ENCODE results near the gene SPON2. TPM values are rescaled to one million over a fixed set of nuclear protein-coding genes. Genes with fewer than 3 reads are reported as not detected.
A peak's percentile ranks its signal among the peaks of the same experiment; 100 is the strongest.

Gene SPON2
- total and polyA plus RNA-seq, 2 of the 4 experiments (the other 2 are of a cell fraction) = 21.1 to 177 TPM

- intact Hi-C loops (cut with micrococcal nuclease) = no loop called here
- CTCF ChIA-PET = interaction anchor here (1.1 kb wide), 1 partner anchor 8 kb away, joined by 4 read pairs; no protein-coding TSS in a partner anchor
- WGBS, 2 experiments (ENCODE audit: extremely low coverage in 2 of 2, insufficient read length in 1 of 2) = no CpG with 5 or more reads among the region's 6 CpGs
- TF ChIP-seq POLR2A (IDR thresholded peaks at IDR 0.05; ENCODE audit: low read depth, low read length) (no peak), RCOR1 (IDR thresholded peaks at IDR 0.05; ENCODE audit: insufficient replicate concordance, low read length) (no peak), RAD21 (IDR thresholded peaks at IDR 0.05; ENCODE audit: low read length) (no peak), BHLHE40 (IDR thresholded peaks at IDR 0.05; ENCODE audit: low read depth, low read length) (no peak), FOS (IDR thresholded peaks at IDR 0.05; ENCODE audit: low read depth, low read length) (no peak), MXI1 (IDR thresholded peaks at IDR 0.05; ENCODE audit: borderline replicate concordance, low read depth, low read length) (no peak), CEBPB (IDR thresholded peaks at IDR 0.05; ENCODE audit: low read depth, low read length) (no peak), USF2 (IDR thresholded peaks at IDR 0.05; ENCODE audit: low read depth, low read length) (no peak), RFX5 (IDR thresholded peaks at IDR 0.05; ENCODE audit: low read depth, low read length) (no peak), CHD1 (IDR thresholded peaks at IDR 0.05; ENCODE audit: low read depth, low read length) (no peak), ELK1 (IDR thresholded peaks at IDR 0.05; ENCODE audit: borderline replicate concordance, low read depth, low read length) (no peak), SMC3 (IDR thresholded peaks at IDR 0.05; ENCODE audit: low read depth, low read length) (no peak), MAZ (IDR thresholded peaks at IDR 0.05; ENCODE audit: borderline replicate concordance, low read depth, low read length) (no peak)
- TF ChIP-seq, protein P1, sequence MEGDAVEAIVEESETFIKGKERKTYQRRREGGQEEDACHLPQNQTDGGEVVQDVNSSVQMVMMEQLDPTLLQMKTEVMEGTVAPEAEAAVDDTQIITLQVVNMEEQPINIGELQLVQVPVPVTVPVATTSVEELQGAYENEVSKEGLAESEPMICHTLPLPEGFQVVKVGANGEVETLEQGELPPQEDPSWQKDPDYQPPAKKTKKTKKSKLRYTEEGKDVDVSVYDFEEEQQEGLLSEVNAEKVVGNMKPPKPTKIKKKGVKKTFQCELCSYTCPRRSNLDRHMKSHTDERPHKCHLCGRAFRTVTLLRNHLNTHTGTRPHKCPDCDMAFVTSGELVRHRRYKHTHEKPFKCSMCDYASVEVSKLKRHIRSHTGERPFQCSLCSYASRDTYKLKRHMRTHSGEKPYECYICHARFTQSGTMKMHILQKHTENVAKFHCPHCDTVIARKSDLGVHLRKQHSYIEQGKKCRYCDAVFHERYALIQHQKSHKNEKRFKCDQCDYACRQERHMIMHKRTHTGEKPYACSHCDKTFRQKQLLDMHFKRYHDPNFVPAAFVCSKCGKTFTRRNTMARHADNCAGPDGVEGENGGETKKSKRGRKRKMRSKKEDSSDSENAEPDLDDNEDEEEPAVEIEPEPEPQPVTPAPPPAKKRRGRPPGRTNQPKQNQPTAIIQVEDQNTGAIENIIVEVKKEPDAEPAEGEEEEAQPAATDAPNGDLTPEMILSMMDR (conservative IDR thresholded peaks at IDR 0.05; ENCODE audit: low read depth, low read length) = no peak
Observed at GRCh38 chr4:1183985-1184773, 11.8 kb upstream of the SPON2 start.

More at GRCh38 chr4:1183985-1184773, 11.8 kb upstream of the SPON2 start:
- Histone ChIP-seq H3K9ac (ENCODE audit: low read depth, low read length) (peak overlapping the region; percentile 64), H3K14ac (replicated peaks; ENCODE audit: low read depth, low read length) (peak overlapping the region; percentile 75; the same call in 1 of the 2 replicates), H3K4me3 (ENCODE audit: insufficient read depth, low read depth, low read length) (no peak overlapping the region), H2AFZ (replicated peaks; ENCODE audit: low read length, poor library complexity) (no peak overlapping the region), H4K20me1 (ENCODE audit: insufficient read depth, low read length) (no peaks in the 10 kb centered on the region), H3K4ac (ENCODE audit: low read depth, low read length) (peak overlapping the region; percentile 84), H2BK120ac (ENCODE audit: low read depth, low read length) (peak overlapping the region; percentile 84), H3K56ac (ENCODE audit: extremely low read depth, insufficient read depth, low read length) (peak overlapping the region; percentile 16; the same call in 1 of the 2 replicates), H3K27ac (ENCODE audit: insufficient read depth, low read length) (peak overlapping the region; percentile 80), H3K79me1 (ENCODE audit: low read depth in 1 of 2, low read length in 2 of 2) (no peaks in the 10 kb centered on the region; a peak in 1 of 4 replicates), H4K91ac (ENCODE audit: insufficient read depth, low read depth, low read length) (peak overlapping the region; percentile 75), H3K4me2 (ENCODE audit: low read depth, low read length) (peak overlapping the region; percentile 48; the same call in 1 of the 2 replicates), H4K5ac (ENCODE audit: low read depth, low read length) (peak overlapping the region; percentile 51), H4K8ac (ENCODE audit: low read depth in 2 of 2, low read length in 2 of 2) (peak overlapping the region; percentile 78 to 90; a peak in 3 of 4 replicates), H2AK5ac (ENCODE audit: low read depth, low read length) (peak overlapping the region; percentile 79), H2AK9ac (replicated peaks; ENCODE audit: low read depth, low read length, poor library complexity) (no peak overlapping the region), H2BK5ac (ENCODE audit: low read depth, low read length, poor library complexity, severe bottlenecking) (peak overlapping the region; percentile 86), H2BK15ac (ENCODE audit: low read depth, low read length) (peak overlapping the region; percentile 87), H3K4me1 (ENCODE audit: control insufficient read depth, insufficient read depth, low read length) (peaks cover 3% of the 10 kb centered on the region), H3K23ac (ENCODE audit: low read depth, low read length) (peak overlapping the region; percentile 31; the same call in 1 of the 2 replicates), H3K9me1 (ENCODE audit: insufficient read depth, low read length) (no peaks in the 10 kb centered on the region), H3K9me3 (ENCODE audit: control insufficient read depth, insufficient read depth, low read length) (peaks cover 15% of the 10 kb centered on the region), H3K36me3 (ENCODE audit: control insufficient read depth, insufficient read depth, low read length) (no peaks in the 10 kb centered on the region), H3K18ac (ENCODE audit: low read depth, low read length) (peak overlapping the region; percentile 91), H2BK20ac (ENCODE audit: low read depth, low read length) (peak overlapping the region; percentile 77), H3K27me3 (ENCODE audit: control insufficient read depth, insufficient read depth, low read length) (no peaks in the 10 kb centered on the region)
- dilution Hi-C loops (cut with HindIII; ENCODE audit: low sequenced_read_pairs, unreplicated experiment) = no loop called here
- POLR2A ChIA-PET (ENCODE audit: unreplicated experiment) = interaction anchor here (1.0 to 1.4 kb wide), 2 partner anchors 8 to 61 kb away, joined by 3 to 5 read pairs; no protein-coding TSS in a partner anchor
- peak; percentile 21; the same call in 1 of the 2 replicates for ATAC-seq (ENCODE audit: low read depth)
- no peak for DNase-seq
- no TSS peak for BruUV-seq (replicated peaks)
- in situ Hi-C loops (cut with MboI; ENCODE audit: low sequenced_read_pairs) = no loop called here

All from IMR-90 (cell line).